NCI-H187 (cell line): ENCODE measurements around the gene SPNS2.

Source experiments
- DNase-seq, 2 experiments: peaks; one replicate each; lab custom pipeline; 2025; lab: John Stamatoyannopoulos, UW

SPNS2 gene

DNA sequence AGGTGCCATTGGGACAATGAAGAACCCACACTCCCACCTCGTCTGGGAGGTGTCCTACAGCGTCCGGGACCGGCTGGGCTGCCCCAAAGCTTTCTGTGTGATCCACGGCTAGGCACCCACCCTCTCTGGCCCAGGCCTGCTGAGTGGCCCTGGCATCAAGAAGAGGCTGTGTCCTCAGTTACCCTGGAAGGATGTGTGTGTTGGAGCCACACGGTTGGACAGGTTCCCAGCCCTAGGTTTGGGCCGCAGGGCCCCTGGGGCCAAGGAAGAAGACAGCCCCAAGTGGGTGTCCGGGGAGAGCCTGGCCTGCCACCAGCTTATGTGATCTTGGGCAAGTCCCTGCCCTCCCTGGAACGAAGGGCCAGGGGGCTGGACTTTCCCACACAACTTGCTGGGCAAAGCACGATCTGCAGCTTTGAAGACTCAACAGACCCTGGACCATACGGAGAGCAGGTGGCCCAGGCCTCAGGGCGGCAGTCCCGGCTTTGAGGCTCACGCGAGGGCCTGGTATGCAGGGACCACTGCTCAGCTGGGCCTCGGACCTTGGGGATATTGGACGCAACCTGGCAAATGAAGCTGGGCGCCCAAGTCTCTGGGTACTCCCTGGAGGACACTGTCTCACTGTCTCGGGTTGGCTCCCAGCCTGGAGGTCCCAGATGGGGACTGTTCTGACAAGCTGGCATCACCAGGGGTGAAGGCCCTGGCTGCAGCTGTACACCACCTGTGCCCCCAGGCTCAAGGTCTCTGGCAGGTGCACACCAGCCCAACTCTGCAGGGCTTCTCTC lies 39.0 kb downstream of the SPNS2 start:
- DNase-seq, result no peak

DNA sequence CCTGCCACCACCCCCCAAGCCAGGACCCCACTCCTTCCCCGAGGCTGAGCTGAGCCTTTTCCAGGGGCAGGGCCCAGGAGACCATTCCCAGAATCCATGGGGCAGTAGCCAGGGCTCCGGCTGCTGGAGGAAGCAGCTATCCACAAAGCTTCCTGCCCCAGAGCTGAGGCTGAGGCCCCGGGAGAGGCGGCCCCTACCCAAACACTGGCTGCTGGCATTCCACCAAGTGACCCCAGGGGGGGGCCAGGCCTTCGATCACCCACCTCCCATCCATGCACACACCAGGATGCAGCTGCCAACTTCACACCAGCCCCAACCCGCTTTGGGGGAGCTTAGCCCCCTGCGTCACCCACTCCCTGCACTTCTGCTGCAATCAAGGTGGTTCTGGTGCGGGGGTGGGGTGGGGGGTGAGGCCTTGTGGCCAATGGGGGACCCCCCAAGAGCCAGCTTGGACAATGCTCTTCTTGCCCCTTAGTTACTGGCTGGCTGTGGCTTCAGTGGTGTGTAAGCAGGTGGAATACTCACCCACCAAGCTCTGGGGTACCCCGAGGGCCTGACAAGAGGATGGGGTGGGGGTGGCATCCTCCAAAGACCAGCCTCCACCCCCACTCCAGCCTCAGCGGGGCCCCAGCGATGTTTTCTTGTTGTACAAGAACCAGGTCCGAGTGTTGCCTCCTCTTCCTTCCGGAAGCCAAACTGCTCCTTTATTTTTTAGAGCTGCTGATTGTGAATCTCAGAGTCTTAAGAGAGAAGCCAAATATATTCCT lies 39.7 kb downstream of the SPNS2 start:
- DNase-seq, result no peak

DNA sequence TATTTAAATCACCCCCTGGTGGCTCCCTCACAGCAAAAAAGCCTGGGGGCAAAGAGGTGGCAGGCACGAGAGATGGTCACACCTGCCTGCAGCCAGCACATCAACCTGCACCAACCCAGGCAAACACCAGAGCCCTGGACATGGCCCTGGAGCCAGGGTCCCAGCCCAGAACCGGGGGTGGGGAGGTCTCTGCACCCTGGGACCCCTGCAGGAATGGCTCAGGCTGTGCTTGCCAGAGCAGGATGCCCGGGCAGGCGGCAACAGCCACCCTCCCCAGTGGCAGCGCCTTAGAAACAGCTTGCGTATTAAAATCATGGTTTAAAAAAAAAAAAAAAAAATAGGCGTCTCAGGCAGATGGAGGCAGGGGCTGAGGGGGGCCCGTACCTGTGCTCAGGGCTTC lies 40.3 kb downstream of the SPNS2 start:
- no peak for DNase-seq

DNA sequence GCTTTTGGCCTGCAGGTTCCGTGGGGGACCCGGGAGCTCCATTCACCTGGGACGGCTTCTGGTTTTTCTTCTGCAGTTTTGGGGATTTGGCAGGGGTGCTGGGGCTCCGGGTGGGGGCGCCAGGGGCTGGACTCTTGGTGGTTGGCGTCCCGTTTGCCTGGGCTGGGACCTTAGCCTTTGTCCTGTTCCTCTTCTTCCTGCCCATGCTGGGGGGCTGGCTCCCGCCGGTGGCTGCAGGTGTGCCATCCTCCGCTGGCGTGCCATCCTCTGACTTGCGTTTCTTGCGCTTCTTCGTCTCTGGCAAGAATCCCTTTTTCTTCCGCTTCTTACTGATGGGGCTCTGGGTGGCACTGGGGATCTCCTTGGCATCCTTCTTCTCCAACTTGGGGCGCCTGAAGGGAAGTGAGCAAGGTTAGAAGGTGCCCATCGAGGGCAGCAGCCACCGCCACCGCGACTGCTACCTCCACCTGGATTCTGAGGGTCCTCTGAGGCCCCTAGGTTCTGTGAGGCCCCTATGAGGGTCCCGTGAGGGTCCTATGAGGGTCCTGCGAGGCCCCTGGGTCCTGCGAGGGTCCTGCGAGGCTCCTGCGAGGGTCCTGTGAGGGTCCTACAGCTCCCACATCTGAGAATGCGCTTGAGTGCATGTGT lies 41.0 kb downstream of the SPNS2 start:
- no peak for DNase-seq

DNA sequence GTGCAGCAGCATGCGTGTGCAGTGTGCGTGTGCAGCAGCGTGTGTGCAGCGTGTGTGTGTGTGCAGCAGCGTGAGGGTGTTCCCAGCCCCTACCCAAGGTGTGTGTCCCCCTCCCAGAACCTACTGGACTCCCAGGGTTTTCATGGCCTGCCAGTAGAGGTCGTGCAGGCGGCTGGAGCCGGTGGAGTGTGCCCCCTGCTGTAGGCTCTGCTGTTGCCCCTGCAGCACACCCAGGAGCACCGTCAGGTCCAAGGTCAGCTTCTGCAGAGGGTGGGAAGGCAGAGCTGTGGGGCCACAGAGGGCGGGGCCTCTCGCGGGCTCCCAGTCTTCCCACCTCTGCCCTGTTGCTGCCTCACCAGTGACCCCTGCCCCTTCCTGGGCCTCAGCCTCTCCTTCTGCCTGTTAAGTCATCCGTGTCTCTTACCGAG lies 41.6 kb downstream of the SPNS2 start:
- no peak for DNase-seq

DNA sequence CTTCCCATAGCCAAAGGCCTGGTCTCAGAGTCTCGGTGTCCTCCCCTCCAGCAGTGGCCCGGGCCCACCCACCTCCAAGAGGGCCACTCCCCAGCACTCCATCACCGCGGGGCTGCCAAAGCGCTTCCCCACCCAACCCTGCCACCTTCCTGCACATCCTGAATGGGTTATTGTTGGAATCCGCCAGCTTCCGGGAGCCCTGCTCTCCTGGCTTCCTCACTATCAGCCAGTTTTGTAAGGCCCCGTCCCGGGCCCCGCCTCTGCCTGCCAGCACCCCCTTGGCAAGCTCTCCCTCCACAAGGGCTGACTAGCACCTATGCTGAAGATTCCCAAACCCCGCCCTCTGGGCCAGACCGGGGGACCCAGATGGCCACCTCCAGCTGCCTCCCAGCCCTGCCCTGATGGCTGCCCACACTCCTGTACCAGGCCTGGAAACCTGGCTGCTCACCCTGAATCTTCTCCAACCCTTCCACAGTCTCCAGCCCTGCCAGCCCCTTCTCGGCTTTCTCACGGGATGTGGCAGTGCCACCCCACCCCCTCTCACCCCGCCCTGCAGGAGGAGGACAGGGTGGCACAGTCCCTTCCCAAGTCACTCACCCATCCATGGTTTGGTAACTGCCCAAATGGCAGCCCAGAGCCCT lies 42.1 kb downstream of the SPNS2 start:
- DNase-seq, result no peak

DNA sequence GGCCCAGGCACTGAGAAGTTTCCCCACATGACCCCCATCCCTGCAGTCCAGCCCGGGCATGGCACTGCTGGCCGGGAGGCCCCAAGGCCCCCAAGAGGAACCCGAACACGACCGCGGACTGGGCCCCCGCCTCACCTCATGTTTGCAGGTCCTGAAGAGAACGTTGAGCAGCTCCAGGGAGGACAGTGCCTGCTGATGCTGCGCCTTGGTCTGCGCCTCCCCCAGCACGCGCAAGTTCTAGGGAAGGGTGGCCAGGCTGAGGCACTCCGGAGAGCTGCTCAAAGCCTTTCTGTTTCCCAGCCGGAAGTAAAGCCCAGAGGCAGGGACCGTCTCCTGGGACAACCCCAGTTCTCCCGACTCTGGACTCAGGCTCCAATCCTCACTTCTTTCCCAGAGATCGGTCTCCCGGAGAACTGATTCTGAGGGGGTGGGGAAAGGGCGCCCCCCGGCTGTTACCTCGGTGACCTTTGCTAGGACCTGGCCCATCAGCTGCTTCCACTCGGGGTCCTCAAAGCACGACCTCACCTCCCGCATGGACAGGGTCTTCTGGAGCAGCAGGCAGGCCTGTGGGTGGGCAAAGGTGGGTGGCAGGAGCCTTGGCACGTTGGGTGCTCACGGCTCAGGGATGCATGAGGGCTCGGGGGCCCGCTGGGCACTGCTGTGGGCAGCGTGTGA lies 42.8 kb downstream of the SPNS2 start:
- no peak for DNase-seq

DNA sequence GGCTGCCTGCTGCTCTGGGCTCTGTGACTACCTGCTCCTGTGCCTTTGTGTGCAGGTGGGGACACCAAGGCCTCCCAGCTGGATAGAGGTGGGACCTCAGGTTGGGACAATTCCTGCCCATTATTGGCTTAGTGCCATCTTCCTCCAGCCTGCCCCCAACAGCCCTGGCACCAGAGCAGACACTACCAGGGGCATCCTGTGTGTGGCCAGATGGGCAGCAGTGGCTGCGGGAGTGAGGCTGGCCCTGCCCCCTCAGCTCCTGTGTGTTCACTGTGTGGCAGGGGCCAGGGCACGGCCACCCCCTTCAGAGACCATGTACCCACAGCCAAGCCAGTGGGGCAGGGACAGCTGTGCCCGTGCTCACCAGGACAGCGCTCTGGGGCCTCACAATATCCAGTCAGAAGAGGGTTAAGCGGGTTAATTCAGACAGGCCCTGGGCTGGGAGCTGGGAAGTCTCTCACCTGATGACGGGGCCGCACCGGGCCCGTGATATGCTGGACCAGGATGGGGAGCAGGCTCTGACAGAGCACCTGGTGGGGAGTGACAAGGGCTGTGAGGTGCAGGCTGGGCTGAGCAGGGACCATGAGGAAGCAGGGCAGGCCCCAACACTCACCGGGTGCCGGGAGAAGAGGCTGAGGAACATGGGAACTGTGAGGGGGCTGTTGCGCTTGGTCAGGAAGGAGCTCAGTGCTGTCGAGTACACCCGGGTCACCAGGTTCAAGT lies 43.5 kb downstream of the SPNS2 start:
- no peak for DNase-seq

DNA sequence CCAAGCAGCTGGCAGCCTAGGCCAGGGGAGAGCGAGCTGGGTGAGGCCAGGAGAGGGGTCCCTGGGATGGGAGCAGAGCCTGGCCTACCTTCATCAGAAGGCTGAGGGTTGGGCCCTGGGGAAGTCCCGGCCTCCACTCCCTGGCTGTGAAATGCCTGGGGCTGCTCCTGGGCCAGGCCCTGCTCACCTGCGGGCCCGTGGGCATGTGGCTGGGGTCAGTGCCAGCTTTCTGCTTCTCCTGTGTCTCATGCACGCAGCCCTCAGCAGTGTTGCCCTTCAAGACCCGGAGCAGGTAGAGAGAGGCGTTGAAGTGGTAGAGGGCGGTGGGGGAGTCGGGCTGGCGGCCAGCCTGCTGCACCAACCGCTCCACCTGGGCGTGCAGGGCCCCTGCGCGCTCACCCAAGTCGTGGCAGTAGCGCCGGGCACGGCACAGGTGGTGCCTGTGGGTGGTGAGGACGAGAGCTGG lies 44.1 kb downstream of the SPNS2 start:
- no peak for DNase-seq

DNA sequence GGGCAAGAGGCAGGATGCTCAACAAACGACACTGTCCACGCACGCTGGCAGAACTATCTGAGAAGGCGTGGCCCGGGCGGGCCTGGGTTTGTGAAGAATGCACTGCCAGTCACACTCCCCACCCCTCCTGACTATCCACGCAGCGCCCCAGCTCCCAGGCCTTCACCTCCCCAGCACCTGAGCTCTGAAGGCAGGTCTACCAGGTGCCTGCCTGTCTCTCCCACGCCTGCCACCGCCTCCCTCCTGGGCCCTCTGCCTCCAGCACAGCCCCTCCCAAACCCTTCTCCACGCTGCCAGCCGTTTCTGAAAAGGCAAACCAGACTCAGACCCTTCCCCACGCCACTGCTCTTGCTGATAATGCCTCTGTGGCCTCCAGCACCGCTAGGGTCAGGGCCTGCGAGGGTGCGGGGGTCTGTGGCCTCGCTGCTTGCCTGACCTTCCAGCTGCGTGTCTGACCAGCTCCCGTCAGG lies 44.9 kb downstream of the SPNS2 start:
- no peak for DNase-seq

DNA sequence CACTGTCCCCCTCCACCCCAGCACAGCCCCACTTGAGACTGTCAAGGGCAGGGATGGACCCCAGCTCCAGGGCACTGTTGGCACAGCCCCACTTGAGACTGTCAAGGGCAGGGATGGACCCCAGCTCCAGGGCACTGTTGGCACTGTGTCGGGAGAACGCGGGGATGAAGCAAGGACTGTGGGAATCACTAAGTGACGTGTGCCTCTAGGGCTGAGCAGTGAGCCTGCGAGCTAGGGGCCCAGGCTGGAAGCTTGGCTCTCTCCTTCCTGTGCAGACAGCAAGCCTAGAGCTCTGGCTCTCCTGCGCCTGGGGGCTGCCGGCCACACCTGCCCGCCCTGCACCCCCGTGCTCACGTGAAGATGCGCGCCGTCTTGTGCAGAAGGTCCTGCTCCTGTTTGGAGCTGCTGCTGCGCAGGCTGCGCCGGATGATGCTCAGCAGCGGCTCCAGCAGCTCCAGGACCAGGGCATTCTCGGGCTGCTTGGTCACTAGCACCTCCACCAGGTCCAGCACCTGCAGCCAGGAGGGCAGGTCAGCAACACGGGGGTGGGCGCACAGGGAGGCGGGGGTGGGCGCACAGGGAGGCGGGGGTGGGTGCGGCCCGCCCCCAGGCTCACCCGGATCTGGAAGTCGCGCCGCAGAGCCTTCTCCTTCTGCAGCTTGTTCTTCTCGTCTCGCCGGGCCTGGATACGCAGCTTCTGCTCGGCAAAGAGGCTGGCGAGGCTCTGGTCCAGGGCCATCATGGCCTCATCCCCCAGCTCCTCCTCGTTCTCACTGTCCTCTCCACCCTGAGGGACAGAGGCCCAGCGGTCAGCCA lies 45.7 kb downstream of the SPNS2 start:
- no peak for DNase-seq

DNA sequence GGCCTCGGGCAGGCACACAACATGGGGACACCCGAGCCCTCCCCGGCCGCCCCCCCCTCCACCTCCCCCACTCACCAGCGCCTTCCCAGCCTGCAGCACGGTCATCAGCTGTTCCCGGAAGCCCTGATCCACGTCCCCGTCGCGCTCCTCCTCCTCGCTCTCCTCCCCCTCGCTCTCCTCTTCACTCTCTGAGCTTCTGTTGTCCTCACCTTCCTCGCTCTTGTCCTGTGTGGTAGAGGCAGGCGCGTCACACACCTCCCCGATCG lies 46.2 kb downstream of the SPNS2 start:
- DNase-seq, result no peak

DNA sequence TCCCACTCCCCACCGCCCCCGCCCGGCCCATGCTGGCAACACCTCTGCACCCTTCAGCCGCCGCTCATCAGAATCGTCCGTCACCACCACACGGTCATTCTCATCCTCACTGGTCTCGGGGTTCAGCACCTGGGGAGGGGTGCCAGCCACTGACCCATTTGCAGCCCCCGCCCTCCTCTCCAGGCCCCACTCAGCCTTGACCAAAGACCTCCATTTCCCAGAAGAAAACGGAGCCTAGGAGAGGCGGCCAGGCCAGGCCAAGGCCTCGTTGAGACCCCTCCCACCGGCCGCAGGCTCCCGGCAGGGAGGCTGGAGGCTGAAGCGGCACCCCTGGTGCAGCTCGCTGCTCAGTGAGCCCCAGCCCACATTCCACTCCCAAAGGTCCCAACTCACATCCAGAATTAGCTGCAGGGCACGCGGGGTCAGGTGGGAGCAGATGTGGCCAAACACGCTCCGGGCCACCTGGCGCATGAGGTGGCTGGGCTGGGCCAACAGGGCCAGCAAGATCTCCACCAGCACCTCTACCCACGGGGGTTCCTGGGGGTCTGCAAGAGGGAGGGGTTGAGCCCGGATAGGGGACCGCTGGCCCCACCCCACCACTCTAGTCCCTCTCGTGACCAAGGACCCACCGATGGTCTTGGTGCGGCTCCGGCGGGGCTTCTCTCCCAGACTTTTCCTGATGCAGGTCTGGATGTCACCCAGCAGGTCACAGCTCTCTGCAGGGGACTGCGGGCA lies 46.7 kb downstream of the SPNS2 start:
- no peak for DNase-seq

DNA sequence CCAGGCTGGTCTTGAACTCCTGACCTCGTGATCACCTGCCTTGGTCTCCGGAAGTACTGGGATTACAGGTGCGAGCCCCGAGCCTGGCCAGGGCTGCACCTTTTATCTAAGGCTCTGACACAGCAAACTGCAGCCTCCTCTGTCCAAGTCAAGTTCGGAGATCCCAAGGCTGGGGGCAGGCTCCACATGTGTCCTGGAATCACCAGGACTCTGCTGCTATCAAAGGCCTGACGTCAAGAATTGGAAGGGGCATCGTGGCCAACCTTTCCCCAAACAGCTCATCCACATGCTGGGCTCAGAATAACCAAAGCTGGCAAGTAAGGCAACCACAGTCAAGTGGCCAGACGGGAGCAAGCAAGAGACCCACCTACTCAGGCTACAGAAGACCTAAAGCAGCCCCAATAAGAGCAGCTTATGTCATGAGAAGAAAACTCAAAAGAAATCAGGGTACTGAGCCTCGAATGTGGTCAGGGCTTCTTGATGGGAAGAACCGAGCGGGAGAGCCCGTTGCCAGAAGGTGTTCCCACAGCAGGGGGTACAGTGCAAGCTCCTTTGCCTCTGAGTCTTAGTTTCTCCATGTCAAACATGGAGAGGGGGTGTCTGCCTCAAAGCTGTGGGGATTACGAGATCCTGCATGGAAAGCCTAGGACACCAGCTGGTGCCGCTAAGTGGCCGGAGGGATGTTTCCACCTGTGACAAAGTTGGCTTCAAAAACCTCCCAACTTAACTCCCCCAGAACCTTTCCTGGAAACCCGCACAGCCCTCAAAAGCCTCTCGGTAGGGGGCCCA lies 48.6 kb downstream of the SPNS2 start:
- DNase-seq, result no peak

DNA sequence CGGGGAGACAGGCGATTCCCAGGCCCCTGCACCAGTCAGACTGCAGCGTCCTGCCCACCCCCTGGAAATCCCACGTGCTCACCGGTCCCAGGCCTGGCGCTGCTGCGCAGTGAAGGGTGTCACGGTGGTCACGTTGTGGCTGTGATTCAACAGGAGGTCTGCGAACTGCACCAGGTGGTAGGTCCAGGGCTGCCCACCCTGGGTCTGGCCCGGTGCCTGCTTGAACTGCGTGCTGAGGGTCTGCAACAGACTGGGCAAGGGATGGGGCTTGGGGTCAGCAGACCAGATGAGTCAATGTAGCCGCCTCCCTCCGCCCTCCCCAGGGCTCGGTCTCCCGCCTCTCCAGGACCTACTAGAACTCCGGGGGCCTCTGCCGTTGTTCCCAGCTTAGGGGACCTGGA lies 49.4 kb downstream of the SPNS2 start:
- no peak for DNase-seq

DNA sequence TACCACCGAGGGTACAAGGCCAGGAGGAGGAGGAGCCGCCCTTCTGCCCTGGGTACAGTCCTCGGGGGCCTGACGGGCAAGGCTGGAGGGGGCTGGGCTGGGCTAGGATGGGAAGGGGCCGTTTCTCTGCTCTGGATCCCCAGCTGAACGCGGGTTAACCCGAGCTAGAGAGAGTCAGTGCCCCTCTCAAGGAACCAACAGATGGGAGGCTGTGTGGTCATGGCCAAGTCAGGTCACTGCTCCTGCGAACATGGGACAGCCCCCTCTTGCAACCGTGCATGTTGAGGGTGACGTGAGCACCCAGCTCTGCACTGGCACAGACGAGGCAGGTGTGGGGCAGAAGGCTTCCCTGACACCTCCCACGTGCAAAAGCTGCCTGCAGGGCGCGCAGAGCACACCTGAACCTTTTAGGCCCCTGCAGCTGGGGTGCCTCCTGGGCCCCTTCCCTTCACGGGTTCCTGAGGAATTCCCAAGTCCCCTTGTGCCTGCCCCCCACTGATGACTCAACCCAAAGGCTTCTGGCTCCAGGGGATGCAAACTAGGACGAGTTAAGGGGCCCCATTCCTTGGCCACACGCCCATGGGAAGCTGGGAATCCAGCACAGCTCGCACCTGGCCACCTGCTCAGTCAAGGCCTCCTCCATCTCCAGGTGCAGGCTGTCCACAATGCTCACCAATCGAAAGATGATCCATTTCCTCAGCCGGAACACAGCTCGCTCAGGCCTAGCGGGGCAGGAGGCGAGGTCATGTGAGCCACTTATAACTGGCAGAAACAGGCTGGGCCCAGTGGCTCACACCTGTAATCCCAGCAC lies 50.2 kb downstream of the SPNS2 start:
- DNase-seq, result no peak

DNA sequence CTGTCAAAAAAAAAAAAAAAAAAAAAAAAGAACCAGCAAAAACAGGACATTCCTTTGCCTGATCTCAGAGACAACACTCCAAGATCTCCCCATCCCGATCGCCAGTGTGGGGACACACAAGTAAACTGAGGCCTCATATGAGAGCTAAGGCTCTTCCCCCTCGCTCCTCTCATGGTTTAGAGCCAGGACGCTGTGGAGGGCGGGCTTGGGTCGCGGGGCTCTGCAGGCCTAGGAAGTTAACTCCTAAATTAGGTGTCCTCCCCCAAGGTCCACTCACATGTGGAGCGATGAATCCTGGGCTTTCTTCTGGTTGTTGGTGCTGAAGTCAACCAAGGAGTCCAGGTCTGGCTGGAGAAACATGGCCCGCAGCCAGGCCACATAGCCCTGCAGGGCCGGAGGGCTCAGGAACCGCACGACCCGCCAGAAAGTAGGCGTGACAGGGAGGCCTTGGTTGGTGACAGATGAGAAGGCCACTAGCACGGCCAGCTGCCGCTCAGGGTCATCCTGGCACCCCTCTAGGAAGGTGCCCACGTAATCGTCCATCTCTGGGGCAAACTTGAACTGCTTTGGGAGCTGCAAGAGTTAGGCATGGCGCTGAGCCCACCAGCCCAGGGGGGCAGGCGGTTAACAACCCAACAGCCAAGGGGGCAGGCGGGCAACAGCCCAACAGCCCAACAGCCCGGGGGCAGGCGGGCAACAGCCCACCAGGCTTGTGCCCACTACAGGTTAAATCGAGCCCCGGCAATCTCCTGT lies 51.3 kb downstream of the SPNS2 start:
- DNase-seq, result no peak
